A549 treated with Hydrocortisone at 1 μM for 4 hours (cell line): ENCODE measurements around the gene ZC3H7B. TPM values are rescaled to one million over a fixed set of nuclear protein-coding genes. Genes with fewer than 3 reads are reported as not detected.

Experiments
- total RNA-seq: library from RNA; stranded (reverse); fragments of 200-300 nt; extraction: Qiagen RNA extraction; gene quantifications from 5 replicates; pipeline ENCODE4 v1.2.3, GENCODE V29; 2022

The ZC3H7B gene
- 20.5 to 22.9 TPM (median 22.4 TPM) in 5 replicates for total RNA-seq

DNA sequence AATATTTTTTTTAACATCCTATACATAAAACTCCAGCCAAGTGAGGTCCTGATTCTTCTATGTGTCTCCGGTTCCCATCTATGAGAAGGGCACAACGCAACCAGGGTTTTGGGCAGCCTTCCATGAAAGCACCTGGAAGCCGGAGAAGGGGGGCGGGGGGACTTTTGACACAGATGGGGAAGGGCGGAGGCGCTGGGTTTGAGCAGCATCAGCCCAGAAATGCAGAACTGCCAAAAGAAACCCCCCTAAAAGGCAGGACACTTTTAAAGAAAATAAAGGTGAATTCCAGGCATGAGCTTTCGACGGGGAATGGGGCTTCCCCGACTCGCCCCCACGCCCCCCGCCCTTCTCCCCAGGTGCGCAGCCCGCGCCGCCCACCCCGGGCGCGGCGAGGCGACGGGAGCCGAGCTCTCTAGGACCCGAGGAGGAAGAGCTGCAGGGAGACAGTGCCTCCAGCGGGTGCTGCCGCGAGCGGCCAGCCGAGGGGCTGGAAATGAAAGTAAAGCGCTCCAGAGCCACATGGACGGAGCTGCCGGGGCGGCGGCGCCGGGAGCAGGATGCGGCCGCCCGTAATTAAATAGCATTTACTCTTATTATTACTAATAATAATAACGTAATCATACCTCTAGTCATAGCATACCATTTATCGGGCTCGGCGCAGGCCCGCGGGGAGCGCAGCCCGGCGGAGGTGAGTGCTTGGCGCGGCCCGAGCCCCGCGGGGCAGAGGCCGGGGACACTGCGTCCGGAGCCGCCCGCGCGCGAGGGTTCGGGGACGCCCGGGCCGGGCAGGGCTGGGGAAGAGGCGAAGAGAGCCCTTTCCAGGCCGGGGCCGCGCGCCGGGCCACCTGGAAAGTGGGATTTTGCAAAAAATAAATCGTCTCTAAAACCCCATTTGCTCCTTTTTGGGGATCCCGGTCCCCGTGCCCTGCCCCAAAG lies at the start of gene ZC3H7B:
ZC3H7B (plus strand) TSS at position 441 of the 936 bp plus-strand sequence. CDS start 19,136 bp downstream, outside the sequence.

DNA sequence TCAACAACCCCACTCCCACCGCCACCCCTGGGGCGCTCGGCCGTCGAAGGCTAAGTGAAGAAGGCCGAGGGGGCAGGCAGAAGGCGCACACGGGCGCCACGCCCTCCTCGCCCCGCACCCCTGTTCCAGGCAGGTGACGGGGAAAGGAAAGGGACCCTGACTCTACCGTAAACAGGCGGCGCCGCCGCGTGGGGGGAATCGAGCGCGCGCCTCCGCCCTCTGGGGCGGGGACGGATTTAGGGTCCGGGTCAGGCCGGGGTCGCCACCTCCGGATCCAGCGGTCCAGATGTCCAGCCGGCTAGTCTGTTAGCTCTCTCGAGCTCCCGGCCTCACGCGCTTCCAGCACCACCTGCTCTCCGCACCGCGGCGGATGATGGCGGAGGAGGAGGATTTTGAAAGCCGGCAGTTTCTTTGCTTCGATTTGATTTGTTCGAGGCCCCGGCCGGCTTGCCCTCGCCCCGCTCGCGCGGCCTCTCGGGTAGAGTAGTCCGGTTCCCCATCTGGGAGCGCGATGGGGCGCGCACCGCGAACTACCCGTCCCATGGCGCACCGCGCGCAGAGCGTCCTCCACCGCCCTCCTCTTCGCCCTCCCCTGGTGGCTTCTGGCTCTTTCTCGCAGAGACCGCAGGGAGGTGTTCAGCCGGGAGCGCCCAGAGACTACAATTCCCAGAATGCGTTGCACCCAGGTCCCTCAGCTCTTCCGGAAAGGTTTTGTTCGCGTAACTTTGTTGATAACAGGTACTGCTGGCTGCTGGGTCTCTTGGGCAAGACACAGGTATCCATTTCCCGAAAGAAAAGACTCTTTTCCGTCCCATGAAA lies 15.3 kb upstream of the ZC3H7B start, which contains the start of gene RANGAP1:
RANGAP1 (minus strand) TSS at position 368 of the 819 bp plus-strand sequence. CDS start 5,143 bp downstream, outside the sequence.

GRCh38 chr22:41381329-41382097 lies 80.2 kb downstream of the ZC3H7B start, which contains the start of gene TEF:
Gene TEF, plus strand, starts transcription at chr22:41381942. Its CDS starts 103 bp downstream, at chr22:41382045.

Other genes with a start within 250 kb of the ZC3H7B start
- 15.4 to 30.1 TPM (median 19.7 TPM) in 5 replicates for gene EP300, start 208.9 kb upstream of the ZC3H7B start, total RNA-seq
- 17.7 to 22.3 TPM (median 18.2 TPM) in 5 replicates for gene L3MBTL2, start 96.2 kb upstream of the ZC3H7B start, total RNA-seq
- not detected in 5 replicates for gene CHADL, start 60.6 kb upstream of the ZC3H7B start, total RNA-seq
- 82.5 to 88.1 TPM (median 83.1 TPM) in 5 replicates for gene RANGAP1, start 15.3 kb upstream of the ZC3H7B start, total RNA-seq
- gene TEF, start 80.4 kb downstream of the ZC3H7B start, total RNA-seq = 0.99 to 1.2 TPM (median 1.1 TPM) in 5 replicates
- 22.2 to 26.2 TPM (median 24.3 TPM) in 5 replicates for gene TOB2, start 145.3 kb downstream of the ZC3H7B start, total RNA-seq
- 56.7 to 74.3 TPM (median 61.5 TPM) in 5 replicates for gene PHF5A, start 167.2 kb downstream of the ZC3H7B start, total RNA-seq
- 45.5 to 53.8 TPM (median 48.6 TPM) in 5 replicates for gene ACO2, start 167.6 kb downstream of the ZC3H7B start, total RNA-seq
- gene POLR3H, start 242.9 kb downstream of the ZC3H7B start, total RNA-seq = 26.5 to 47.0 TPM (median 40.6 TPM) in 5 replicates